Breast epithelium (tissue), 3 donors: ENCODE results near the gene TMEM217.

Experiments used
- POLR2AphosphoS5 ChIP-seq, 3 donors: sonication (generic); formaldehyde crosslinking; IDR thresholded peaks; one replicate each; pipeline ENCODE4 v1.6.1; 2017; ENCODE audit warnings: antibody characterized with exemption in 3 of 3
- TF ChIP-seq, protein P1 (sequence below), 3 donors: fragments of 450-650 bp; IDR thresholded peaks; one replicate each; pipeline ENCODE4 v1.5.1; 2016 to 2017; ENCODE audit warnings: antibody characterized with exemption in 3 of 3, mild to moderate bottlenecking in 3 of 3, moderate library complexity in 3 of 3

- TF ChIP-seq, protein P1, sequence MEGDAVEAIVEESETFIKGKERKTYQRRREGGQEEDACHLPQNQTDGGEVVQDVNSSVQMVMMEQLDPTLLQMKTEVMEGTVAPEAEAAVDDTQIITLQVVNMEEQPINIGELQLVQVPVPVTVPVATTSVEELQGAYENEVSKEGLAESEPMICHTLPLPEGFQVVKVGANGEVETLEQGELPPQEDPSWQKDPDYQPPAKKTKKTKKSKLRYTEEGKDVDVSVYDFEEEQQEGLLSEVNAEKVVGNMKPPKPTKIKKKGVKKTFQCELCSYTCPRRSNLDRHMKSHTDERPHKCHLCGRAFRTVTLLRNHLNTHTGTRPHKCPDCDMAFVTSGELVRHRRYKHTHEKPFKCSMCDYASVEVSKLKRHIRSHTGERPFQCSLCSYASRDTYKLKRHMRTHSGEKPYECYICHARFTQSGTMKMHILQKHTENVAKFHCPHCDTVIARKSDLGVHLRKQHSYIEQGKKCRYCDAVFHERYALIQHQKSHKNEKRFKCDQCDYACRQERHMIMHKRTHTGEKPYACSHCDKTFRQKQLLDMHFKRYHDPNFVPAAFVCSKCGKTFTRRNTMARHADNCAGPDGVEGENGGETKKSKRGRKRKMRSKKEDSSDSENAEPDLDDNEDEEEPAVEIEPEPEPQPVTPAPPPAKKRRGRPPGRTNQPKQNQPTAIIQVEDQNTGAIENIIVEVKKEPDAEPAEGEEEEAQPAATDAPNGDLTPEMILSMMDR (IDR thresholded peaks at IDR 0.05), result no peak
- TF ChIP-seq POLR2AphosphoS5 (IDR thresholded peaks at IDR 0.05), result no peak
Measured at GRCh38 chr6:37272834-37273566, 15.1 kb upstream of the TMEM217 start.
